Activated T-cell treated with anti-CD3 and anti-CD28 coated beads for 24 hours (primary cell): Measurements from ENCODE around the gene MYLK.
"Not testable (repeated sequence)": the region's sequence is repeated elsewhere in the genome, so short reads cannot be mapped to it uniquely, and the experiment has no call there.

Experiments
- DNase-seq: peaks from one replicate; pipeline ENCODE4 v3.0.0-alpha.2; 2020; ENCODE audit warnings: low read depth

Gene MYLK

DNA sequence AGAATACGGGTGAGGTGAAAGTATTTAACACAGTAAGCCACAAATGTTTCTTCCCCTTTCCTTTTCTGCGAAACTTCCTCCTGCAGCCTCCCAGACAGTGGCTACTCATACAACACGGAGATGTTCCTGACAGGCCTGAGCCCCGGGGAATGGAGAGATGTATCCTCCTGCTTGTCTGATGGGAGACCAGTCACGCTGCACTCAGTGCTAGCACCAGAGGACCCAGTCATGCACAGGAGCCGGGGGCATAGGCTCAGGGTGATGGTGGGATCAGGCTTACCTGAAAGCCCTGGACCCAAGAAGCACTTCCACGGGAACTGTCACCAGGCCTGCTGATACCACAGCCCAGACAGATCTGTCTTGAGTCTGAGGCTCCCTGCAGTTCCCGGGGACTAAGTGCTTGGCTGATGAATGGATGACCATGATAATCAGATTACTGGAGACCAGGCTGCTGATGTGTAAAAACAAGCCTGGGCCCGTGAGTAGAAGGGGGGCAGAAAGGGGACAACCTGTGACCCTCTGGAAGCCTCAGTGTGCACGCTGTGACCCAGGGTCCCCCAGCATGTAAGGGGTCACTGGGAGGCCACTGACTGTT lies 162.9 kb downstream of the MYLK start:
- DNase-seq: not testable (repeated sequence)

DNA sequence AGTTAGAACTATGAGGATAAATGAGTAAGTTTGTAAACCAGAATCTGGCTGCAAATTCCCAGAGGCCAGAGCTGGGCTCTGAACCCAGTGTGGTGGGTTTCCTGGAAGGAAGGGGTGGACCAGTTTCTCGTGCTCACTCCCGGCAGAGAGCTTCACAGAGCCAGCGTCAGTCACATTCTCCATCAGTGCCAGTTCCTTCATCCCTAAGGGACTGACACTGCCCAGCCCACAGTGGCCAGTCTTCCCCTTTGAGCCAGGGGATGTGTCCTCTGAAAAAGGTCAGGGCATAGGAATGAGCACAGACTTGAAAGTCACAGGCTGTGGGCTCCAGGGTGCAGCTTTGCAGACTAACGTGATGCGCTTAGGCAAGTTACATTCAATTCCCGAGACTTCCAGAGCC lies 163.5 kb downstream of the MYLK start:
- no peak for DNase-seq

DNA sequence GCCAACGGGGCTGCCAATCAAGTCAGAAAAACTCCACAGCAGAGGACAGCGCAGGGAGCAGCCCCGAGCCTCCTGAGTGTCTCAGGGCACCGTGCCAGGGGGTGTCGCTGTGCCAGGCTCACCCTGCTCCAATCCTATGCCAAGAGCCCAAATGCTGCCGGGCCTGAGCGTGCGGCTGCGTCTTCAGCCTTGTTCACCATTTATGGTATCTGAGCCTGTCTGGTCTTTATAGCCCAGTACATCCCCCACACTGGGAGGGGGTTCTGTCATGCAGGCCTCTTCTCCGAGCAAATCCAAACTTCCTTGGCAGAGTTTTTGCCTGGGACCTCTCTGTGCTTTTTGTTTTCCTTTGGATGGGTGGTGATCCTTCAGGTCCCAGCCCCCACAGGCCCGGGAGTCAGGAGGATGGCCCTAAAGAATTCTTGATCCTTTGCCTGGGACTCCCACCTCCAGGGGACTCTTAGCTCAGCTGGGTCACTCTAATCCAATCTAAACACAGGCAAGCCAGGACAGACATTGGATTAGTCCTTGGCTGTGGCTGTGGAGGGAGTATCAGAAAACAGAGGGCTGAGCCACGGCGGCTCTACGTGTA lies 164.2 kb downstream of the MYLK start:
- no peak for DNase-seq

DNA sequence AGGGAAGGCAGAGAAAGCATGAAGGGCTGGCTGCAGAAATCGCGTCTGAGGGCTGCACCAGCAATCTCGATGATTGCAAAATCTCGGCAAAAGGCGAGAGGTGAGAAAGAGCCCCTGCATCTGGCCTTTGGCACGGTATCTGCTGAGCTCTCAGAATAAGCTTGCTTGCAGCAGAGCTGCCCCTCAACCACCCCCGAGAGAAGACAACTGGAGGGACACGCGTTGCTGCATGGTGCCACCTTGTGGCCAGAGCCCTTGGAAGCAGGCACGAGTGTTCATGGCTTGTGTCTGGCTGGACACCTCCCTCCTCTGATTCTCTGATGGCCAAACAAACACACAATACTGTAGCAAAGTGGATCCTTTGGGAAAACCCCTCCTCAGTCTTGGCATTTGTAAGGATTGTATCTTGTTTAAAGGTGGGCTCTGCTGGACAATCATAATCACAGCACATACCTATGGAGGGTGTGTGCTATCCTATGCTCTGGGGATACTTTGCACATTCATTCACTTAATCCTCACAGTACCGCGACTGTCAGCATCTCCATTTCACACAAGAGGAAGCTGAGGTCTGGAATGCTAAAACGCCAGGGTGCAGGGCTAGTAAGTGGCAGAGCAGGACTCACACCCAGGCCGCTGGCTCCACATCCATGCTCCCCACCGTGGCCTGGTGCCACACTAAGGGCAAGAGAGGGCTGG lies 164.9 kb downstream of the MYLK start:
- peak; percentile 16 for DNase-seq

DNA sequence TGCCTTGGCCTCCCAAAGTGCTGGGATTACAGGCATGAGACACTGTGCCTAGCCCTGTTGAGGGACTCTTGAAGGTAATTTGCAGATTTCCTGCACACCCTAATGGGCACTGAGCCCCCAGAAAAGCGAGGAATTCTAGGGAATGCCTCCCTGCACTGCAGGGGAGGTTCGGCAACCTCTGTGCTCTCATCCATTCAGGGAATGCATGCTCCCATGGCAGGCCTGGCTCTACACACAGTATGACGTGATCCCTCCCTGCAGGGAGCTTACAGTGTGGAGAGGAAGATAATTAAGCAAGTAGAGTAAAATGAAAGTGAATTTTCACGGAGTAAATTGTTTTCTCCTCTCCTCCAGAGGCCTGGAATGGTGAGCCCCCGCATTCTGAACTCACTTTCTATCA lies 166.0 kb downstream of the MYLK start:
- no peak for DNase-seq

DNA sequence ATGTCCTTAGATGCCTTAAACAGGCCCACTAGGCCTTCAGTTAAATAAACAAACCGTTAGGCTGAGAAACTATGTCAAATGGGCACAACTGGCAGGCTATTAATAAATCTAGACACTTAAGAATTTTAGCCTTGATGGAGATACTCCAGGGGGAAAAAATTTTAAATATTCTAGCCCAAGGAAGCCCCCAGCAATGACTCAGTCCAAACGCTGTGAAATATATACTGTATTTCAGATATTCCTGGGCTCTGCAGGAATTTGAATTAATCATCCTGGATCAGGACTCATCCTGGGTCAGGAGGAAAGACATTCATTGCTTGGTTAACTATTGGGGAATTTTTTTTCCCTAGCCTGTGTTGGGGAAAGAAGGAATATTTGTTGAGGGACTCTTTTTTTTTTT lies 166.7 kb downstream of the MYLK start:
- not testable (repeated sequence) for DNase-seq

DNA sequence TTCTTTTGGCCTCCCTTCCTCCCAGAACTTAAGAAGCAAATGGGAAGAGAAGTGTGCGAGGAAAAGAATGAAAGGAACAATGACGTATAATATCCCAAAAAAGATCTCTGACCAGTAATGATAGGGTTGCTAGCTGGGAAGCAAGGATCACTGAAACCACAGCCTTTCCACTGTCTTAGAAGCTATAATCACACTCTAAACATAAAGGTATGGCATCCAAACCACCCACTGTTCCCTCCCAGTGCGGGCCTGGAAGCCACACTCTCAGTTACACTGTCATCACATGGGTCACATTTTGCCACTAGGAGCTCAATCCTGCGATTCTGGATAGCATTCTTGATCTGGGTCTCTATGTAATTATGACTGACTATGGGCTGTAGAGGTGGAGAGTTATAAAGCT lies 167.7 kb downstream of the MYLK start:
- no peak for DNase-seq

DNA sequence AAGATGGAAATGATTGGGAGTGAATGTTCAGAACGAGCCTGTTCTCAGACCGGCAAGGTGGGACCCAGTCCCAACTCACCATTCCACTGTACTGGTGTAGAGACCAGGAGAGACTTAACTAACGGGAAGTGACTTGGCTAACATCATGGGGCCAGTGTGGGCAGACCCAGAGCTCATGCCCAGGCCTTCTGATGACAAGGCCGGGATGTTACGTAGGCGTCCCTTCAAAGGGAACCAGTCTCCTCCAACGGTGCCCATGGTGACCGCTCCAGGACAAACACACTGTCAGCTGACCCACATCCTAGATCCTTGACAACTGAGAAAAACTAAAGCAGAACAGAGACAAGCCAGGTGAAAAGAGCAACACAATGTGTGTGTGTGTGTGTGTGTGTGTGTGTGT lies 170.9 kb downstream of the MYLK start:
- no peak for DNase-seq

DNA sequence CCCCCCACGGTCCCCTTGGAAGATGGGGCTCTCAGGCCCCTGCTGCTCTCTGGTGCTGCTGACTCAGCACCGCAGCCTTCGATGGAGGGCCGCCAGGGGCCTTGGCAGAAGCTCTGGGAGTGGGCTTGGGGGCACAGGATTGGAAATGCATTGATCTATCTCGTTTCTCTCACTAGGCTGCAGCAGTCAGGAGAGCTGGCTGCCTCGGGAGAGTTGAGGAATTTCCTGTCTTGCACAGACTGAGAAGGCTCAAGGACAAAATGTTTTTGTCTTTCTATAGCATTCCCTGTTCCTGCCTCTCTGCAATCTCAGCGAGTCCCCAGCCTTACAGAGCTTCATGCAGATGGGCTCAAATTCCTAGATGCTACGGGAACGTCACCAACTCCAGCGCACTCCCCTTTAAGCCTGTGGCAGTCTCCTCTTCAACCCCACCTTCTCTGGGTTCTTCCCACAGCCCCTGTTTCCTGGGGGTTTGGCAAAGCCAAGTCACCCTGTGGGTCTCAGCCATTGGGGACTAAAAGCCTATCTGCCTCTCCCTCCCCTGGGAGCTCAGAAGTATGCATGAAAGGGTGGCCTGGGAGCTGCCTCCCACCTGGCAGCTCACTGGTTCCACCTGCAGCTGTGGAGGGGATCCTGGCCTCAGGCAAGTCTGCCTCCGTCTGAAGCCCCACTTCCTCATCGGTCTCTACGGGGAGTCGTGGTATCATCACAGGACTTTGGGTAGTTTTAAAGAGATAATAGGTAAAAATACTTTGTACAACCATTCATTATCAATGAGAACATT lies 171.9 kb downstream of the MYLK start:
- no peak for DNase-seq

DNA sequence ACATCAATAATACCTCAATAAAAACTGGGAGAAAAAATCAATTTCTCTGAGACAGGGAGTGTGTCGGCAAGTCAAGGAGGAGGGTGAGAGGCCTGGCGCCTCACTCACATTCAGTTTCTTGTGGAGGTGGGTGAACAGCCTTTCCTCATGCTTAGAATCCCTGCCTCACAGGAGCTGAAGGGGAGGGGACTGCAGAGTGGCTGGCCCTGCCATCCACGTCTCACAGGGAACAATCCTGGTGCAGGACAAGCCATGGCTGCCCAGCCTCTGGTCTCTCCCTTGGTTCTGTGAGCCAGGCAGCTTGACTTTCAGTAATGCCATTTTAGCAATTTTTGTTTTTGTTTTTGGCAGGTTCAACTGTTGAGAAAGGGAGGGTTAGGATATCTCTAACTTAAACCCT lies 172.8 kb downstream of the MYLK start:
- DNase-seq: no peak

DNA sequence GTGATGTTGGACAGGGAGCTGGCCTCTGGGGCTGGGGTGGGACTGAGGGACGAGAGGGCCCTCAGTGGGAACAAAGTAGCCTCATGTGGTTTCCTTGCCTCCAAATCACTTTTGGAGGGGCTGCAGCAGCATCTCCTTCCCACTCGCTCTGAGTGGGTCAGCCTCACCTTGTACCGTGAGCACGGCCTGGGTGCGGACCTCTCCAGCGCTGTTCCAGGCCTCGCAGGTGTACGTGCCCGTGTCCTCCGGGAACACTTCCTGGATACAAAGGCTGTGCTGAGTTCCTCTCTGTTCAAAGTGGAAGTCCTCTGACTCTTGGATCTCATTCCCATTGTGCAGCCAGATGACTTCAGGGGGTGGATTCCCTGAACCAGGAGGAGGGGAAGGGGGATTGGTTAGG lies 175.6 kb downstream of the MYLK start:
- no peak for DNase-seq

DNA sequence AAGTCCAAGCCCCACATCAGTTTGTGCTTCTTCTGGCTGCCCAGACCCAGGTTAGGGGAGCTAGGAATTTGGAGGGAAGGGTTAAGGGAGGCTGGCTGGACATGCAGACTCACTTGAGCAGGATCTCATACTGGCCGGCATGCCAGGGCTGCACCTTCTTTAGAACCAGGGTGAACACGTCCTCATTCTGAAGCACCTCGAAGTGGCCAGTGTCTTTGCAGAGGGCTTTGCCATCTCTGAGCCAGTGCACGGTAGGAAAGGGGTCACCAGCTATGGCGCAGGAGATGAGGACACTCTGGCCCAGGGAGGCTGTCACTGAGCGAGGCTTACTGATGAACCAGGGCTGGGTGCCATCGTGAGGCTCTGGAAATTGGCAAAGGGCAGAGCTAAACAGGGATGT lies 176.5 kb downstream of the MYLK start:
- not testable (repeated sequence) for DNase-seq

DNA sequence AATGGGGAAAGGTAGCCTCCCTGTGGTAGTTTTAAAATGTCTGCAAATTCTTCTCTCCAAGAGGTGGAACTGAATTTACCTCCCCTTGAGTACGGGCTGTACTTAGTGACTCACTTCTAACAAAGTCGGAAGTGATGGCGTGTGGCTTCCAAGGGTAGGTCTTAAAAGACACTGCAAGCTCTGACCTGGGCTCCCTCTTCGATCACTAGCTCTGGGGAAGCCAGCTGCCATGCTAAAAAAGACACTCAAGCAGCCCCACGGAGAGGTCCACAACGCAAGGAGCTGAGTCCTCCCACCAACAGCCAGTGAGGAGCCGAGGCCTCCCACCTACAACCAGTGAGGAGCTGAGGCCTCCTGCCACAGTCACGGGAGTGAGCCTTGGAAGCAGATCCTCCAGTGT lies 177.3 kb downstream of the MYLK start:
- DNase-seq: no peak

DNA sequence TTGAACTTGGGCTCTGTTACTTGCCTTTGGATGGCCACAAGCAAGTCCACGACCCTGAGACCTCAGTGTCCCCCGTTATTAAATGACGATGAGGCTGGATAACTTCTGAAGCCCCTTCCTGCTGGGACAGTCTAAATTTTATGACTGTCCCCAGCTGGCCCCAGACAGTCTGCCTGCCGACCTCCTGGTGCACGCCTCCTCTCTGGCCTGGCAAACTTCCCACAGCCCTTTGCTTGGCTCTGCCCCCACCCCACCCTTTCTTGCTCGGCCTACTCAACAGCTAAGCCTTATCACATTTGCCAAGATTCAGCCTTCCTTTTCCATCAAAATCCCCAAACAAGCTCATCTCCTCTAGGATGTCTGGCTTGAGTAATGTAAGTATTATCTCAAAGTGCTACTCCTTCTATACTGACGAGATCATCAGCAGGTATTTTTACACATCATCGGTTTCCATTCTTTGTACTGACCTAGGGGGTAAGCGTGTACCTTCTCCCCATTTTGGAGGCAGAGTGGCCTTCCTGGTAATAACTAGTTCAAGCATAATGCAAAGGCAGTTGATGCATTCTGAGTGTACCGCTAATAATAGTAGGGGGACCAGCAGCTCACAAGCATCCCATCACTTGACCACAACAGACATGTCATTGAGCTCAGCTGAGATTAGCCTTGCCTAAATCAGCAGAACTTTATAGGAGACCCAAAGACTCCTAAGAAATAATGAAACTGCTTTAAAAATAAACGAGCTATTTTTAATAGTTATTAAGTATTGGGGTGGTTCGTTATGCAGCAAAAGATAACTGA lies 178.4 kb downstream of the MYLK start:
- DNase-seq: no peak

DNA sequence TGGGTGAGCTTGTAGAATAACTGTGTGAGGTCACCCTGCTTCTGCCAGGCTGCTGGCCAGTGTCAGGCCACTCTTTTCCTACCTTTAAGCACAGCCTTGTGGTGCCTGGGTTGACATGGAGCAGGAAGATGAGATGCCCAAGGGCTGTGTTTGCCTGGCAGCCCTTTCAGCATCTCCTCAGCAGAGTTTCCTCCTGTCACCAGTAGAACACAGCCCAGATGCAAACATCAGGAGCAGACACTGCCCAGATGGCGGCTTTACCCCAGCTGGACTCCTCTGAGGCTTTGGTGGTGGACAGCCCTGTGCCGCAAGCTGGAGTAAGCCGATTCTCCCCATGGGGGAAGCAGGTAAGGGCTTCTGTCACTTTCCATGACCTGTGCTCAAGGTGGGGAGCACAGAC lies 180.5 kb downstream of the MYLK start:
- DNase-seq: not testable (repeated sequence)

DNA sequence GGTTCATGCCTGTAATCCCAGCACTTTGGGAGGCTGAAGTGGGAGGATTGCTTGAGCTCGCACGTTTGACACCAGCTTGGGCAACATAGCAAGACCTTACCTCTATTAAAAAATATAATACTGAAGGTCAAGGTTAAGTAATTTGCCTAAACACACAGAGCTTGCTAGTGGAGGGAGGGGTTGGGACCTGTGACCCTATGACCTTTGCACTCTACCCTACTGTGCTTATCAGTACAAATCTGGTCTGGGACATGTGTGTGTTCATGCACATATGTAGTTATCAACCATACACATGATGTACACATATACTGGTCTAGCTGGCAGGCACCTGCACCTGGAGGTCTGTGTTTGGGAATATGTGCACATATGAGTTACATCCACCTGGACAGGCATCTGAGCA lies 181.4 kb downstream of the MYLK start:
- no peak for DNase-seq

DNA sequence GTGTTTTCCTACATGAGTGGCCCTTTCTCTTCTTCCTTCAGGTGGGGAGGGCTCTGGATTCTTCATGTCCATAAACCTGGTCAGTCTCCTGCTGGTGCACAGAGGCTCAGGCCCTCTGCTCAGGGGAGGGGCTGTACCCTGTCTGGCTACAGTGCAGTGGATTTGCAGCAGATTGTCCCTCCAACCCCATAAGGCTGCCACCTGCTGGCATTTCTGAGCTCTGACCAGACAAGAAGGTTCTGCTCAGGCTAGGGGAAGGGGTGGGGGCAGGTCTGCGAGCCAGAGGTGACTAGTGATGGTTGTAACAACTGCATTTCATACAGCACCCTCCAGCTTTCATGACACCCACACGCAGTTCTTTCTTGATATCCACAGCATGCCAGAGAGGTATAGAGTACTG lies 182.1 kb downstream of the MYLK start:
- DNase-seq: peak; percentile 11

DNA sequence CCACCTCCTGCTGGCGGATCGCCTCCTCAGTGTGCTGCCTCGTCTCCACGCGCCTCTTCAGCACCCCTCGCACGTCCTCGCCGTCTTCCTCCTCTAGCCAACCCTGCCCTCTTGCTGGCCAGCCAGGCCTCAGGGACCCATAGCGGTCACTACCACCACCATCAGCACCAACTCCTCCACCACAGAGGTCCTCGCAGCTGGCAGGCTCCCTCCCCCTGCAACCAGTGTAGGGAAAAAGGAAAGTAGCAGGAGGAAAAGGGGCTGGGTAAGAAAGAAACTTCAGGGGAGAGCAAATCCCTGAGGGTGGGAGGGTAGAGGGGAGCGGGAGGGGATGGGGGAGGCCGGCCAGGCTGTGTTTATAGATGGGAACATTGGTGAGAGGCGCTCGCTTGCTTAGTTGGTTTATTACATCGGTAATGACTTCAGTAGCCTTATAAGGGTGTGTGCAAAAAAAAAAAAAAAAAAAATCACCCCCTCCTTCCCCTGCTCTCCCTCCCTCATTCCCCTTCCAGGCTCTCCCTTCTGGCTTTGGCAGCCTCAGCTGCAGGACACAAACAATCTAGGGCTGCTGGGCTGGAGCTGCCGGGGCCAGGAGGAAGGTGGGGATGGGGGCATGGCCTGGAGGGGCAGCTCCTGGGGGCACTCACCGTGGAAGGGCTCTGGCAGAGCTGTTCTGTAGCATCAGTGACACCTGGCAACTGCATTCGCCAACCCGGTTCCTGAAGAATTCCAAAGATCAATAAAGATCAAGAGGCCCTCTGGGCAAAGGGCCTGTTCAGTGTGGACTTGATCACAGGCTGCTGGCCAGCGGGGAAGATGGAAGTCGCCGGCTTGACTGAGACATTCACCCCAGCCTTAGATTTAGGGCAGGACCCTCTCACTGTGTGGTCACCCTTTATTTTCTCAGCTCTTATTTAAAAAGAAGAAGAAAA lies 183.1 kb downstream of the MYLK start:
- DNase-seq: no peak

DNA sequence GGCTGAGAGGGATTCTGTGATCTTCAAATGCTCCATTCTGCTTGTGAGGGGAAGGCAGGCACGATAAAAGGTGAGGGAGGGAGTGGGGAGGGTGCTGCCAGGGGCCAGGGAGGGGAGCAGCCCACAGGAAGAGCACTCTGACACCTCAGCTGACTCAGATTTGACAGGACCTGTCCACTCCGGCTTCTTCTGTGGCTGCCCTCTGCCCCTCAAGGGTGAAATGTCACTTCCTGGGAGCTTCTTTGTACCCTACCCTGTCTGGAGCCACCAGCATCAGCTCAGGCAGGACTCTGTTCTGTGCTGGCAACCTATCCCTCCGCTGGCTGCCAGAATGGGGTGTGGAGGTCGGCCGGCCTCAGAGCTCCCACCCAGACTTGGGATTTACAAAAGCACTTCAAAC lies 185.3 kb downstream of the MYLK start:
- no peak for DNase-seq

DNA sequence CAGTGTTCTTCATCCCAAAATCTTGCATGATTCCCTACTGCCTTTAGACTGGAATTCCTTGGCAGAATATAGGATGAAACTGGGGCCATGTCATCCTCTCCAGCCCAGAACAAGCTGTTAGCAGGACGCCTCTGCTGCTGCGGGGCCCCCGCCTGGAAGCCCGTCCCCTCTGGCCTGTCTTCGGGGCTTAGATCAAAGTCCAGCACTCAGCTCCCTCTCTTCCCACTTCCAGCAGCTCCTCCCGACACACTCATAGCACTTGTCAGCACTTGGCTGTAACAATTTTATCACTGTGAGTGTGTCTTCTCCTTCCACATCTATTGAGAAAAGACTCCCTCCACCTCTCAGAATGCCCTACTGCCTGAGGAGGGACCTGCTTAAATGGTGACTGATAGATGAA lies 187.3 kb downstream of the MYLK start:
- no peak for DNase-seq
